NCI-H2081 treated with DMSO at 0.1 percent for 48 hours (cell line): ENCODE data around the gene ADAMTSL2.
A peak's percentile ranks its signal among the peaks of the same experiment; 100 is the strongest.

Experiments used
- DNase-seq: peaks from one replicate; lab custom pipeline; 2025; lab: John Stamatoyannopoulos, UW

Gene ADAMTSL2

GRCh38 chr9:133575186-133576030, 40.9 kb downstream of the ADAMTSL2 start:
- no peak for DNase-seq

DNA sequence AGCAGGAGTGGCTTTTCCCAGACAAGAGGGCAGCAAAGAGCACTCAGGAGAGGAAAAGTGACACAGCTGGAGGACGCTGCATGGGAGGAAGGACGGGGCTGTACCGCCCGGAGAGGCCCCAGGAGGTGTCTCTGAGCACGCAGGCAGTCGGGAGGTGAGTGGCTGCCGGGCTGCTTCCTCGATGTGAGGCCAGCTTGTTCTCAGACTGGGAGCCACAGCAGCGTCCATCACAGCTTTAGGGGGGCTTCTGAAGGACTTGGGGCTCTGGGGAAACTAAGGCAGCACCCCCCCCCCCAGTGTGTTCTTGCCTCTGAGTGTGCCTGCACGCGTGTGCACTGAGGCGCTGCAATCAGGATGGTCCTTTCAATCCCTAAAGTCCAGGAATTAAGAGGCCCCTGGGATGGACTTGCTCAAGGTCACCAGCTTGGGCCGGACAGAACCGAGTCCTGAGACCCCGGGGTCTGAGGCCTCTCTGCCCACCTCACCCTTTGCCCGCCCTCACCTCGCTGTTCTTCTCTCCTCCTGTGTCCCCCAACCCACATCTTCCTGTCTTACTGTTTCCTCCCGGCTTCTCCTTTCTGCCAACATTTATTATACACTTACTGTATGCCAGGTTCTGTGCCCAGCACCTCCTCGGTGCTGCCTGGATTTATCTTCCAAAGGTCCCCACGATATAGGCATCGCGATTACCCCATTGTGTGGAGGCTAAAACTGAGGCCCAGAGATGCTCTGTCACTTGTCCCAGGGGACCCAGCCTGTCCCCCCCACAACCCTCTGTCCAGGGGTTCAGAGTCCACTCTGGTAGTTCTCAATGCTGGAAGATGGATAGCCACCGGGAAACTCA, 41.7 kb downstream of the ADAMTSL2 start:
- DNase-seq = no peak

GRCh38 chr9:133576875-133577736, 42.6 kb downstream of the ADAMTSL2 start:
- no peak for DNase-seq

DNA sequence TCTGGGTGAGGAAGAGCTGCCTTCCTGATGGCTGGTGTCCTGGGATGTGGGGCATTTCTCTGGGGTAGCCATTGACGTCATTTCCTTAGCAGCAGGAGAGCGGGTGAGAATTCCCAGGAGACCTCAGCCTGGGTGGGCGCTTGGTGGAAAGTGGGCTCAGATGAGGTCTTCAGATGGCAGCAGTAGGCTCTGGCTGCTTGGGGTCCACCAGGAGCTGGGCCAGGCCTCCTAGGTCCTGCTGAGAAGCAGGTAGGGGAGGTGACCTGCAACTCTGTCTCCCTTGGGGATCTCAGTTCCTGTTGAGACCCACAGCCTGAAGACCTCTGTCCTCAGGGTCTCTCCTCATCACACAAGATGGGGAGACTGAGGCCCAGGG, 43.2 kb downstream of the ADAMTSL2 start:
- no peak for DNase-seq

GRCh38 chr9:133578524-133579441, 44.3 kb downstream of the ADAMTSL2 start:
- no peak for DNase-seq

DNA sequence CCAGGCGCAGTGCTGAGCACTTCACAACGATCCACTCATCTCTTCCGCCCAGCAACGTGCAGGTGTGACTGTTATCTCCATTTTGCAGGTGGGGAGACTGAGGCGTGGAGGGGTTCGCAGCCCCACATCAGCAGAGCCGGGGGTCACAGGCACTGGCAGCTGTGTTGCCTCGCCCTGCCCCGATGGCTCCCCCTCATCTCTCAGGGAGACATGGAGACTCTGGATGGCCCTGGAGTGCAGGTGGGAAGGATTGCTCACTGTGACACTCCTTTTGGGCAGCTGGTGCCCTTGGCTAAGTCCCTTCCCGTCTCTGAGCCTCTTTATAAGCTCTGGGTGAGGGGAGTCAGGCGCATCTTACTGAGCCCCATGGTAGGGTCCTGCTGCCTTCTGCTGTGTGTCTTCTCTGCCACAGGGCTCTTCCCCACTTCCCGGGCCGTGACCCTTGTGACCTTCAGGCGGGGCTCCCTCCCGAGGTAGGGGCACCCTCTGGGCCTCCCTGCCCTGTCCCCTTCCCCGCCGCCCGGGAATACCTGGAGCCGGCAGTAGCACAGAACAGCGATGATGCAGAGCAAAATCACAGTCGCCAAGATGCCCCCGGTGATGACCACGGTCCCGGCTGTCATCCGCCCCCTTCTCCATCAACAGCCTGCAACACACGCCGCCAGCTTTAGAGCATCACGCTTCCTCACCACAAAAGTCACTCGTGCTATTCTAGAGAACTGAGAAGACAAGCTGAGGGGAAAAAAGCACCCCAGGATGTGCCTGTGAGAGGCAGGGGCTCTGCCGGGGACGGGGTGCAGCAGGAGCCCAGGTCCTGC, 45.3 kb downstream of the ADAMTSL2 start:
- DNase-seq = no peak

- no peak for DNase-seq
These were observed 45.9 kb downstream of the ADAMTSL2 start for GRCh38 chr9:133580419-133580738.

GRCh38 chr9:133581011-133581410, 46.5 kb downstream of the ADAMTSL2 start:
- no peak for DNase-seq

- DNase-seq = no peak
These were observed 47.2 kb downstream of the ADAMTSL2 start for GRCh38 chr9:133581513-133582343.

- DNase-seq = no peak
These were observed 48.1 kb downstream of the ADAMTSL2 start for GRCh38 chr9:133582501-133583045.

GRCh38 chr9:133583111-133583510, 48.6 kb downstream of the ADAMTSL2 start:
- no peak for DNase-seq

GRCh38 chr9:133583586-133583985, 49.1 kb downstream of the ADAMTSL2 start:
- no peak for DNase-seq

DNA sequence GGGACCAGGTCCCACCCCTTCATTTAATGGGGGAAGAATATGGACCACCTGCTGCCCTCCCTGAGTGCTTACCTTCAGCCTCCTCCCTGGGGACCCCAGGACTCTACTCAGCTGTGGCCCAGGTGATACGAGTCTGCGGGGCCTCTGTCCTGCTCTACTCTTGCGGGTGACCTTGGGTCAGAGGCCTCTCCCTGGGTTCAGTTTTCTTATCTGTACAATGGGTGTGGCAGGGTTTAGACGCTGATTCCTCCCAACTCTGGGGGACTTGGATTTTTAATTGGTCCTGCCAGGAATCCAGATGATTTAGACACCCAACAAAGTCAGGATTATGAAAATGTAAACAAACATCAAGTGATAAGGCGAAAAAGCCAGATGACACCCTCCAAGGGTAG, 49.7 kb downstream of the ADAMTSL2 start:
- DNase-seq = no peak

- peak; percentile 93 for DNase-seq
These were observed 50.3 kb downstream of the ADAMTSL2 start for GRCh38 chr9:133584559-133585476.

- DNase-seq = no peak
These were observed 51.2 kb downstream of the ADAMTSL2 start for GRCh38 chr9:133585481-133586351.

GRCh38 chr9:133587051-133587450, 52.5 kb downstream of the ADAMTSL2 start:
- DNase-seq = no peak

DNA sequence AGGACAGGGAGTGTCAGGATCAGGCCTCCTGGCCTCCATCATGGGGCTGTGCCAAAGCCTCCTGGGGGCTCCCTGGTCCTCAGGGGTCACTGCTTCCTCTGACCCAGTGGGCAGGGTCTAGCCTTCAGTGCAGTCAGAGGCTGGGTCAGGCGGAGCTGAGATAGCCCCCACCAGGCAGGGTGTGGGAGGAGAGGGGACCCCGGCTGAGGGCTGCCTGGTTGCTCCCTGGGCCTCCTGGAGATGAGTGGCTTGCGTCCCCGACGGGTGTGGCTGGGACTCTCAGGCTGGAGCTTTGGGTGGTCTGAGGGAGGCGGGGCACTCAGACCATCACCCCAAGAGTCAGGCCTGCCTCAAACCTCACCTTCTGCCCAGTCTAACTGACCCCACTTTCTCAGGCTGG, 53.0 kb downstream of the ADAMTSL2 start:
- DNase-seq = no peak
